Endometrial microvascular endothelial cells (primary cell): ENCODE results near the gene GPR4. TPM values are rescaled to one million over a fixed set of nuclear protein-coding genes. Genes with fewer than 3 reads are reported as not detected.

Source experiments
- in situ Hi-C: cut with HindIII; loops from 2 replicates; pipeline ENCODE4 v1.10.0; 2017; ENCODE audit warnings: low sequenced_read_pairs, low pct_unique_long_range_greater_than_20kb; ENCODE audit errors: inconsistent ontology term
- total RNA-seq: library from RNA; depleted of rRNA; stranded (reverse); fragments of >200 nt; gene quantifications from one replicate; pipeline ENCODE4 v1.2.3, GENCODE V29; 2015; ENCODE audit errors: inconsistent ontology term

The GPR4 gene
- total RNA-seq, 1 donor from 2014 or later = 42.0 TPM

GRCh38 chr19:45593520-45593919, 8.5 kb downstream of the GPR4 start:
- in situ Hi-C loops = no loop called here

DNA sequence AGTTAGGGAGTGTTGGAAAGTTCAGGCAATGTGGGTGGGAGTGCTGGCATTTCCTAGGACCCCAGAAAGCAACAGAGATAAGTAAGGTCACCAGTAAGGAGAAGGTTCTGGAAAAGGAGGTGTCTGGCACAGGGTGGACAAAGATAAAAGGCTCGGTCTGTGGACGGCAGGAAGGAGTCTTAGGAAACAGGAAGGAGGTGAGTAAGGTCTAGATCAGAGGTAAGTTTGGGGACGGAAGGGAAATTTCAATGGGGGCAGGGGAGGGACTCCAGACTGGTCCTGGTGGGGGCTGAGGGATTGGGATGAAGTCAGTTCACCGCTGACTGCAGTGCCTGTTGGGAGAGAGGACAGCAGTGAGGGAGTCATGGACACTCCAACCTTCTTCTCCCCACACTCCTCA, 9.6 kb downstream of the GPR4 start:
- in situ Hi-C loops = no loop called here

DNA sequence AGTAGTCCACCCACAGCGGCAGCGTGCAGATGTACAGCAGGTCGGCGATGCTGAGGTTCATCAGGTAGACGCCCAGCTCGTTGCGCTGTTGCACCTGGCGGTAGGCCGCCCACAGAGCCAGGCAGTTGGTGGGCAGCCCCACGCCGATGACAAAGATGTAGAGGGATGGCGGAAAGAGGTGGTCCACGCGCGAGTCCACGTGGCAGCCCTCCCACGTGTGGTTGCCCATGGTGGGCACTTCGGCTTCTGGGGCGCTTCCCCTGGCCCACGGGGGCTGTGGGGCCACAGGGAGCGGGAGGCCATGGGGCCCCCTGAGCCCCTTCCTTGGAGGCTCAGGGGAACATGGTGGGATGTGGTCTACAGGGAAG, 10.4 kb downstream of the GPR4 start:
- in situ Hi-C loops = no loop called here

DNA sequence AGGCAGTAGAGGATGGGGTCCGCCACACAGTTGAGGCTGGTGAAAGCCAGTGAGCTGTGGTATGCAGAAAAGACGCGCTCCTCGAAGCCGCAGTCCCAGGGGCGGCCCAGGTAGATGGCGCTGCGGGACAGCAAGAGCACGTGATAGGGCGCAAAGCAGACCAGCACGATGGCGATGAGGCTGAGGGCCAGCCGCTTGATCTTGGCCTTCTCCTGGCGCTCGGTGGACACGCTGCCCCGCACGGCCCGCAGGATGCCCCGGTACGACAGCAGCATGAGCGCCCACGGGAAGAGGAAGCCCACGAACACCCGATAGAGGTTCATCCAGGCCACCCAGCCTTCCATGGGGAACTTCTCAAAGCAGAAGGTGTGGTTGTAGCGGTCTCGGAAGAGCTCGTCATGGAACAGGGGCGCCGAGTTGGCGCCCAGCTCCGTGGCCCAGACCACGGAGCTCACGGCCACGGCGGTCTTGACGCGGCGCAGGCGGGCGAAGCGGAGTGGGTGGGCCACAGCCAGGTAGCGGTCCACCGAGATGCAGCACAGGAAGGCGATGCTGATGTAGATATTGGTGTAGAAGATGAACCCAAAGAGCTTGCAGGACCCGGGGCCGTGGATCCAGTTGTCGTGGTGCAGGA, 10.9 kb downstream of the GPR4 start:
- in situ Hi-C loops = no loop called here

GRCh38 chr19:45590300-45591003, 11.6 kb downstream of the GPR4 start:
- in situ Hi-C loops = no loop called here

DNA sequence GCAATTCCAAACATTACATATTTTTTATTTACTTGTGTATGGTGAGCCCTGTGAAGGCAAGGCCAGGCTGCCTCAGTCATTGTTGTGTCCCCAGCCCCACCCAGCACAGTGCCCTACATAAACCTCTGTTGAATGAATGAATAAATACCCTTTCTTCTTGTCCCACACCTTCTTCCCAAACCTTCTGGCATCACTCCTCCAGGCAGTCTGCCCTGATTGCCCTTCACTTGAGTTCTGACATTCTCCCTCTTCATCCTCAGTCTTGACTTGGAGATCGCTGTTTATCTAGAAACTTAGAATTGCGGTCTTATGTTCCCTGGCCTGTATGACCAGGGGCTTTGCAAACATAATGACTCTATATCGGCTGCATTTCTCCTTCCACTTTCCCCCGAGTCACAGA, 12.2 kb downstream of the GPR4 start:
- in situ Hi-C loops = no loop called here

DNA sequence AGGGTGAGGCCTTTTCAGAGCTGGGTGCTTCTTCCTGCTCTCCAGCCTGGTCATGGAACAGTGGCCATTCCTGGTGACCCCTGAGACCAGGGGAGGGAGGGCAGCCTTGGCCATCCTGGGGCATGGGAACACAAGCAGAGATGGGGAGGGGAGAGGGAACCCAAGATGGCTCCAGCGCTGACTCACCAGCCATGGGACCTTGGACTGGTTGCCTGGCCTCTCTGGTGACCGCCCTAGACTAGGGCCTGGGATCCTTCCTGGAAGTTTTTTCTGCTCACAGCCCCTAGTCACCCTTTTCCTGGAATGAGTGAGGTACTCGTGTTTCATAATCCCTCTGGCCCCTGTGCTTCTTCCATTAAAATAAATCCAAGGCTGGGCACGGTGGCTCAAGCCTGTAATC, 14.1 kb downstream of the GPR4 start:
- in situ Hi-C loops = no loop called here

DNA sequence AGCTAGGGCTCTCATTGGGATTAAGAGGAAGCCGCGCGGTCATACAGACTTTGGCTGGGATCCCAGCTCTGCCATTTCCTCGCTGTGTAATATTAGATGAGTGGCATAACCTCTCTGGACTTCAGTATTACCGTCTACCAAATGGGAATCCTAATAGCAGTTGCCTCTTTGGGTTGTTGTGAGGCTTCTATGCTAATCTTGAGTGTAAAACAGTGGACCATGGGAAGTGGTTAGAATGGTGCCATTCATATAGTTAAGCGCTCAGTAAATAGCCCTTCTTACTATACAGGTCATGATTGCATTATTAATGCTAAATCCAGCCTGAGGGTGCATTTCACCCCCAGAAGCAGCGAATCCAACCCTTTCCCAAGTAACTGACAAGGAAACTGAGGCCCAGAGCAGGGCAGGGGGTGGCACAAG, 16.8 kb downstream of the GPR4 start:
- in situ Hi-C loops = no loop called here

GRCh38 chr19:45584332-45585157, 17.5 kb downstream of the GPR4 start, which contains the start of gene OPA3:
TSS of gene OPA3 (minus strand) at chr19:45584802. CDS start at chr19:45584764, 38 bp downstream.
- in situ Hi-C loops = no loop called here

GRCh38 chr19:45581576-45581975, 20.4 kb downstream of the GPR4 start:
- in situ Hi-C loops = no loop called here

DNA sequence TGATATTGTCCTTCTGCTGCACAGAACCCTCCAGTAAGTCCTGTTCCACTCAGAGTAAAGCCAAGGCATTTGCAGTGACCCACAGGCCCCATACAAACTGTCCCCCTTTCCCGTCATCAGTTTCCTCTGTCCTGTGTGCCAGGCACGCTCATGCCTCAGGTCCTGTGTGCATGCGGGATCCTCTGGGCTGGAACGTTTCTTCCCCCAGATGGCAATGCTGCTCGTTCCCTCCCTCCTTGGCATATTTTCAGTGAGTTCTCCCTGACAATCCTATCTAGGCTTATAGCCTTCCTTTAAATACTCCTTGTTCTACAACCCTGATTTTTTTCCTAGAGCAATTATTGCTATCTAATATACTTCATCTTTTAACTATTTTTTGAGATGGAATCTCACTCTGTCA, 23.2 kb downstream of the GPR4 start:
- in situ Hi-C loops = no loop called here

- in situ Hi-C loops = no loop called here
These were observed 24.7 kb downstream of the GPR4 start for GRCh38 chr19:45577111-45577905.

DNA sequence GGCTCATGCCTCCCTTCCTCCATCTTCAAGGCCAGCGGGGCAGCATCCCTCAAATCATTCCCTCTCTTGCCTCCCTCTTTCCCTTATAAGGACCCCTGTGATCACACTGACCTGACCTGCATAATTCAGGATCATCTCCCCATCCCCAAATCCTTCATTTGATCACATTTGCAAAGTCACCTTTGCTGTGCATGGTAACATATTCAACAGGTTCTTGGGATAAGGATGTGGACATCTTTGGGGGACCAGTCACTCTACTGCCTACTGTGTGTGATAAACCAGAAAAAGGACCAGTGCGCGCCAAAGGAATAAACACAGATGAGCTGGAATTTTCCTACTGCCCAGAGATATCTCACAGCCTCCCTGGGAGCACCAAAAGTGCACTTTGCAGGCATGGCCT, 25.3 kb downstream of the GPR4 start:
- in situ Hi-C loops = no loop called here

- in situ Hi-C loops = no loop called here
These were observed 26.8 kb downstream of the GPR4 start for GRCh38 chr19:45575216-45575615.

DNA sequence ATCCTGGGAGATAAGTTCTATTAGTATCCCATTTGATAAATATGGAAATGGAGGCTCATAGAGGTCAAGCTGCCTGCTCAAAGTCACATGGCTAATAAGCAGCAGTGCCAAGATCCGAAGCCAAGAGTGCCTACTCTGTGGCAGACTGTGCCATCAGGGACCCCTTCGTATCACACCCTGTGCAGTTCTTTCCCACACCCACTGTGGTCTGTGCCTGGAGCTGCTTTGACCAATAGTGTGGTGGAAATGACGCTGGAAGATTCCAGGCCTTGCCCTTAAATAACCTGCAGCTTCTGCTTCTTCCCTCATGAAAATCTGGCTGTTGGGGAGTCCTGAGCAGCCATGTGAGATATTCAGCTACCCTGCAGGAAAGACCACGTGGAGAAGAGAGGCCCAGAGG, 27.5 kb downstream of the GPR4 start:
- in situ Hi-C loops = no loop called here

- in situ Hi-C loops = no loop called here
These were observed 30.4 kb downstream of the GPR4 start for GRCh38 chr19:45571457-45572220.

- in situ Hi-C loops = no loop called here
These were observed 32.2 kb downstream of the GPR4 start for GRCh38 chr19:45569619-45570421.

DNA sequence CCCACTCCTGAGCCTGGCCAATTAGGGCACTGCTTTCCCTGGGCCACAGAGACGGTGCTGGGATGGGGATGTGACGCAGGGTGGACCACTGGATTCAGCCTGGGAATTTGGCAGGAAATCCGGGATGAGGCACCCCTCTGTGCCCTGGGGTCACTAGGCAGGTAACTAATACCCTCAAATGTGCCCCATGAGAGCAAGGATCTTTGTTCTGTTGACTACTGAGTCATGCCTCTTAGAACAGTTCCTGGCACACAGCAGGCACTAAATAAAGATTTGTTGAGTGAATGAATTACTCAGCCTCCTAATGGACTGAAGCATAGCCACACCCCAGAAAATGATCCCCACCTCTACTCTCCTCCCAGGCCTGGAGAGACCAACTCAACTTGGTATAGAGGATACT, 33.3 kb downstream of the GPR4 start:
- in situ Hi-C loops = no loop called here
